T-helper 1 cell (primary cell): ENCODE results near the gene ACACB.

Experiments used
- DNase-seq, 5 donors: peaks; one replicate each; pipeline ENCODE4 v3.0.0-alpha.2; 2012 to 2020

ACACB gene

DNA sequence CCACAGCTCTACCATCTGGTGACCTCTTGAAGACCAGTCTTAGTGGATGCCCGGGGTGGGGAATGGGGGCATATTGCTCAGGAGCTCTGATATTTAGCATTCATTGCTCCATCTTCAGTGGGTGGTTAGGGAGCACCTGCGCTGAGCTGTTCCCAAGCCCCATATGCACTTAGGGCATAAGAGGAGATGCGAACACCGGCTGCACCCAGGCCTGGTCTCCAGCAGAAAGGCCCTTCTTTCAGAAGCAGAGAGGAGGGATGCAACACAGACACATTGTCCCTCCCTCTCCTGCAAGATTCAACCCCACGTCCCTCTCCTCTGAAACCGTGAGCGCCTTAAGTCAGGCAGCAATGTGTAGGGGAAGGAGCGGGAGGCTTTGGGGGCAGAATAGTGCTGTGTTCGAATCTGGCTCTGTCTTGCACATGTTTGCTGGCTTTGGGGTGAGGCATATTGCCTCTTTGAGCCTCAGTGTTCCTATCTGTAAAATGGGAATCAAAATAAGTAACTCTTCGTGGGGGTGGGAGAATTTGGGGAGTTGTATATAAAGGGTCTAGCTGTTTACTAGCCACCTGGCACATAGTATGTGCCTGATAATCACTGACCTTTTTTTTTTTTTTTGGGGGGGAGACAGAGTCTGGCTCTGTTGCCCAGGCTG, 105.0 kb downstream of the ACACB start:
- no peak for DNase-seq

DNA sequence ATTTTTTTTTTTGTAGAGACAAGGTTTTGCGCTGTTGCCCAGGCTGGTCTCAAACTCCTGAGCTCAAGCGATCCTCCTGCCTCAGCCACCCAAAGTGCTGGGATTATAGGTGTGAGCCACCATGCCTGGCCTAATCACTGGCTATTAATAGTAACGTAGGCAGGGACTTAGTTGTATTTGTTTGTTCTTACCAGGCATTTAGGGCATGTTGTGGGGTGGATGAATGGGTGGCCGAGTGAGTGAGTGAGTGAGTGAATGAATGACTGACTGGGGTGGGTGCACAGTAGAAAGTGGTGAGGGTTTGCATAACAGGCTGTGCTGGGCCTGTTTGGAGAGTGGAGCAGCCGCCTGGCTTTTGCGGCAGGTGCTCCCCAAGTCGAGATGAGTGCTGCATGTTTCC, 105.7 kb downstream of the ACACB start:
- DNase-seq, result no peak

DNA sequence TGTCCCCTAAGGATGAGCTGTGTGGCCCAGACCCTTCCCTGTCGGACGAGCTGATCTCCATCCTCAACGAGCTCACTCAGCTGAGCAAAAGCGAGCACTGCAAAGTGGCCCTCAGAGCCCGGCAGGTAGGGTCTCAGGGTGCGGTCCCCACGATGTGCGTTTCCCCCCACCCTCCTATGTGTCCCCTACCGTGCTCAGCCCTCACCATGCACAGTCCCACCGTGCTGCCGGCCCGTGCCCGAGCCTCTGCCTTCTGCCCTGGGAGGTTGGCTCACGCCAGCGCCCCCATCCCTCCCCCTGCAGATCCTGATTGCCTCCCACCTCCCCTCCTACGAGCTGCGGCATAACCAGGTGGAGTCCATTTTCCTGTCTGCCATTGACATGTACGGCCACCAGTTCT, 106.1 kb downstream of the ACACB start:
- no peak for DNase-seq

DNA sequence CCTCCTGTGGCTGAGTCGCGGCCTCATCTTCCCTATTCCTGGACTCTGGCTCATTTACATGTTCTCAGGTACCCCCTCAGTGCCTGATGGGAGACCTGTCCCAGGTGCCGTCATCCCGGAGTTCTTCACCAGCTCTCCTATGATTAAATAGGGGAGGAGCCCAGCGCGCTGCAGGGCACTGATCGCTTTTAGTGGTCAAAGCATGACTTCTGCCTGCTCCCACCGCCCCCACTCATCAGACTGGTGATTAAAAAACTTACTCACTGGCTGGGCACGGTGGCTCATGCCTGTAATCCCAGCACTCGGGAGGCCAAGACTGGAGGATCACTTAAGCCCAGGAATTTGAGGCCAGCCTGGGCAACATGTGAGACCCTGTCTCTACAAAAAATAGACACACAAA, 106.8 kb downstream of the ACACB start:
- DNase-seq, result no peak

DNA sequence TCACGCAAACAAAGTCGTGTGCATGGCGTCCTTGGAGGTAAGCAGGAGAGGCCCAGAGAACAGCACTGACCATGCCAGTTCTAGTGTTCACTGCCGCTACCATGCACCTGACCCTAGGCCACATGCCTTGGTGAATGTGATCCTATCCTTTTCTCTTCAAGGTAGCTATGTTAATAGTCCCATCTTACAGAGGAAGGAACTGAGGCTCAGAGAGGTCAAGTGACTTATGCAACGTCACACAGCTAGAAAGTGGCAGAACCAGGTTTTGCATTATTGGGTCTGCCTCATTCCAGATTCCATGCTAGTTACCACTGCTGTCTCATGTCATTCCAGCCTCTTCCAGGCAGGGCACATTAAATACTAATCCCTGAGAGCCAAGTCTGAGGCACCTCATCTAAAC, 107.5 kb downstream of the ACACB start:
- DNase-seq, result no peak

GRCh38 chr12:109228664-109229063, 112.3 kb downstream of the ACACB start:
- DNase-seq, result no peak

- no peak for DNase-seq
Measured at GRCh38 chr12:109230193-109230592, 113.8 kb downstream of the ACACB start.

DNA sequence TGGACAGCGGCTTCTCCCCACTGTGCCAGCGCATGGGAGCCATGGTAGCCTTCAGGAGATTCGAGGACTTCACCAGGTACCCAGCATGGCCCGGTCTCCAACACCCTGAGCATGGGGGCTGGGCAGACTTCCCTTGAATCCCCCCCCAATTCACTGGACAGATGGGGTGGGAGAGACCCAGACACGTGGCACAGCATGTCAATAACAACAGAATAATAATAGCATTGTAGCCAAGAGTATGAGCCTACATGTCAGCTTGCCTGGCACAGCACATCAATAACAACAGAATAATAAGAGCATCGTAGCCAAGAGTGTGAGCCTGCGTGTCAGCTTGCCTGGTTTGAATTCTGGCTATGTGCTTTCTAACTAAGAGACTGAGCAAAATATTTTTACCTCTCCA, 116.3 kb downstream of the ACACB start:
- DNase-seq, result no peak

DNA sequence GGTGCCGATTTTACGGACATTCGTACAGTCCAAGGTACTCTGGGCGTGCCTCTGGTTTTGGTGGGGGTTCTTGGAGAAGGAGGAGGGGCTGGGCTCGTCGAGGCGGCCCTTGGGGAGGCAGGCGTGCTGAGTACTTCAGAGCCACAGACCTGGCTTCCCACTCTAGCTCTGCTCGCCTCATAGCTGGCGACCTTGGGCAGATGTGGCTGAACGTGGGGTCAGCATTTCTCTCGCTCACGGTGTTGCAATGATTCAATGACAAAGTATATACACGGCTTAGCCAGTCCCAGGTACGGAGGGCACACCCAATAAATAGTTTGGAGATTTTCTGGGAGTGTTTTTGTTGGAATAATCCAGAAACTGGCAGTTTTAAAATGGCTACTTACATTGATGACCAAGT, 117.6 kb downstream of the ACACB start:
- DNase-seq, result no peak

DNA sequence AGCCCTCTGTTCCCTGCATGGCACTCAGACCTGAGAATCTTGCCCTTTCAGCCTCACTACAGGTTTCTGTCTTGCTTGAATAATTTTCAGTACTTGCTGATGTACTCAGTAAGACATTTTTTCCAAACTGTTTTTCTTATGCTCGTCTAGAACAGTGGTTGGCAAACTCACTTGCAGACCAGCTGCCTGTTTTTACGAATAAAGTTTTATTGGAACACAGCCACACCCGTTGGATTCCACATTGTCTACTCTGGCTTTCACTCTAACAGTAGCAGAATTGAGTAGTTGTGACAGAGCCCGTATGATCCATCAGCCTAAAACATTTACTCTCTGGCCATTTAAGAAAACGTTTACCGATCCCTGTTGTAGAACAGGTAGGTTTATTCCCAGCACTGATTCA, 119.9 kb downstream of the ACACB start:
- DNase-seq, result no peak

DNA sequence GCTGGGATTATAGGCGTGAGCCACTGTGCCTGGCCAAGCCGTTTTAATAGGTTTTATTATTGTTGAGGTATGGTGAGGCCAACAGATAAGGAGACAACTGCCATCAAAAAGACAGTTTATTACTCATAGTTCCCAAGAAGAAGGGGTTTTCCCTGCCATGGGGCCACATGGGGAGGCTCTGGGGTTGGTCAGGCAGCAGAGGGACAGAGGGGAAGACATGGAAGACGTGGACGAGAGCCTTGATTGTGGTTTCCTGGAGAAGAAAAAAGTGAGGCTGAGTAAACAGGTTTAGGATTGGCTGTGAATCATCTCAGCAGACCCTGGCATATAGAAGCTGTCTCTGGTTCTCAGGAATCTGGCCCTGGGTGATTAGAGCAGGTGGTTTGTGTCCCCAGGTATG, 122.8 kb downstream of the ACACB start:
- no peak for DNase-seq

- no peak for DNase-seq
Measured at GRCh38 chr12:109239691-109240090, 123.3 kb downstream of the ACACB start.

DNA sequence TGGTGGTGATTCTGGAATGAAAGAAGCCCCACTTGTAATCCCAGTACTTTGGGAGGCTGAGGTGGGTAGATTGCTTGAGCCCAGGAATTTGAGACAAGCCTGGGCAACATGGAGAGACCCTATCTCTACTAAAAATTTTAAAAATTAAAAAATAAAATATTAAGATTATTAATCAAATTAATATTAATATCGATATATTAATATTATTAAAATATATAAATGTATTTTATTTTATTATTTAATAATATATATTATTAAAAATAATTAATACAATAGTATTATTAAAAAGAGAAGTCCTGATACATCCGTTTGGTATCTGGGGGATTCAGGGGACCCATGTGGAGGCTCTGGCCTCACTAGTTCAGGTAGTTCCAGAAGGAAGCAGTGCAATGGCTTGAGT, 124.0 kb downstream of the ACACB start:
- no peak for DNase-seq

- no peak for DNase-seq
Measured at GRCh38 chr12:109241936-109242335, 125.5 kb downstream of the ACACB start.

GRCh38 chr12:109244073-109244472, 127.7 kb downstream of the ACACB start:
- no peak for DNase-seq

DNA sequence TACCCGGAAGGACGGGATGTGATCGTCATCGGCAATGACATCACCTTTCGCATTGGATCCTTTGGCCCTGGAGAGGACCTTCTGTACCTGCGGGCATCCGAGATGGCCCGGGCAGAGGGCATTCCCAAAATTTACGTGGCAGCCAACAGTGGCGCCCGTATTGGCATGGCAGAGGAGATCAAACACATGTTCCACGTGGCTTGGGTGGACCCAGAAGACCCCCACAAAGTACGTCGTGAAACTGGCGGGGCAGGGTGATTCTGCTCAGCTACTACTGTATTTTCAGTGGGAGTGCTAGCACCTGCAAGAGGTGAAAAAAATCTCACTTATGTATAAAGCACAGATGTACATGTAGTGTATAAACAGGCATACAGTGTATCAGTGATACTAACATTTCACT, 129.8 kb downstream of the ACACB start:
- no peak for DNase-seq

DNA sequence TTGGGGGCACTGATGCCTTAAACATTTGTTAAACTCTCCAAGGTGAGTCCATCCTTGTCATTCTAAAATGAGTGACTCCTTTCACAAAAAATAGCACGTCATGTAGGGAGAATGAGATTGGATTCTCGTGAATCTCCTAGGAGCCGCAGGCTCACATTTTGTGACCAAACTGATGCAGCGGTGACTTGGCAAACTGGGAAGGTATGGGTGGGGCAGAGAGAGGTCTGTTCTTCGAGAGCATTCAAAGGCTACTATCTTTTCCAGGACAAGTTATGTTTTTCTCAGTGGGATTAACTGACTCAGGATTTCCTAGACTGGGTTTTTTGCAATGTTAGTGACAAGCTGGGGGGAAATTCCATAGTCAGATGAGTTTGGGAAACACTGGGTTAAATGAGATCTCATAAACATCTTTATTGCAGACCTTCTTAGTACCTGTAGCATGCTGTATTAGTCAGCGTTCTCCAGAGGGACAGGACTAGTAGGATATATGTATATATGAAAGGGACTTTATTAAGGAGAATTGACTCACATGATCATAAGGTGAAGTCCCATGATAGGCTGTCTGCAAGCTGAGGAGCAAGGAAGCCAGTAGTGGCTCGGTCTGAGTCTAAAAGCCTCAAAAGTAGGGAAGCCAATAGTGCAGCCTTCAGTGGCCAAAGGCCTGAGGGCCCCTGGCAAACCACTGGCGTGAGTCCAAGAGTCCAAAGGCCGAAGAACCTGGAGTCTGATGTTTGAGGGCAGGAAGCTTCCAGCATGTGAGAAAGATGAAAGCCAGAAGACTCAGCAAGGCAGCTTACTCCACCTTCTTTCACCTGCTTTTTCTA, 131.7 kb downstream of the ACACB start:
- DNase-seq, result no peak

DNA sequence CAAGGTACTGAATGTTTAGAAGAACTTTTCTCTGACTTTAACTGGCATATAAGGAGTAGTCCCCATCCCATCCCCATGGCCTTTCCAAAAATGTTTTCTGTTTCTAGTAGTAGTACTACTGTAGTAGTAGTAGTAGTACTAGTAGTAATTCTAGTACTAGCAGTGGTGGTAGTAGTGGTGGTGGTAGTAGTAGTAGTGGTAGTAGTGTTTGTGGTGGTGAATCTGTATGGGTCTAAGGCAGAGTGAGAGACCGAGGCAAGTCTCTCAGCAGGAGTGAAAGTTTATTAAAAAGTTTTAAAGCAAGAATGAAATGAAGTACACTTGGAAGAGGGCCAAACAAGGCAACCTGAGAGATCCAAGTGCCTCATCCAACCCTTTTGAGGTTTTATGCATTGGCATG, 134.1 kb downstream of the ACACB start:
- no peak for DNase-seq

DNA sequence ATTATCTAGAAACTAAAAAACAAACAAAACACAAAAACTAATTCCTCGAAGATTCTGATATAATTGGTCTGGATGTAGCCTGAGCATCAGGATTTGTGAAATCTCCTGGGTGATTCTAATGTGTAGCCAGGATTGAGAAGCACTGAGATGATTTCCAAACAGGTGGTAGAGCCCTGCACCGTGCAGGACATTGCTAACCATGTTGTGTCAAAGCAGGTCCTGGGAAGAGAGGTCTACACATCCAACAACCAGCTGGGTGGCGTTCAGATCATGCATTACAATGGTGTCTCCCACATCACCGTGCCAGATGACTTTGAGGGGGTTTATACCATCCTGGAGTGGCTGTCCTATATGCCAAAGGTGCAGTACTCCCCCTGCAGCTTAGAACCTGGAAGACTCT, 136.4 kb downstream of the ACACB start:
- DNase-seq, result no peak

DNA sequence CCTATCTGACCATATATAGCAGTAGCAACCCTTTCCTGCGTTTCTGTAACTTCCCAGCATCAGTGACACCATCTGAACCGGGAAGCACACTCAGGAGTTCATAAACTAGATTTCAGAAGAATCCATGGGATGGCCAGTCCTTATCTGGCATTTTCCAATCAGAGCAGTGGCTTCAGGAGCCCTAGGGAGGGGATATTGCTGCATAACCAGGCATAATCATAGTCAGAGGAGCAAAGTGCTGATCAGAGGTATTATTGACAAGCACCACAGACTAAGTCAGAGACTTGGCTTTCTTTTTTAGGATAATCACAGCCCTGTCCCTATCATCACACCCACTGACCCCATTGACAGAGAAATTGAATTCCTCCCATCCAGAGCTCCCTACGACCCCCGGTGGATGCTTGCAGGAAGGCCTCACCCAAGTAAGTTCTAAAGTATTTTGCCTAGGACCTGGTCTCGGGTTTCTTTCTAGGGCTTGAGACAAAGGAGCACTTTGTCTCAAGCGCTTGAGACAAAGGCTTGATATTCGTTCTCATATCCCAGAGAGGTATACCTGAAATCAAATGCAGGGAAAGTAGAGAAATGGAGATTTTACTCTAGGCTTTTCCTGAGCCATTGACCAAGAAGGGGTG, 137.6 kb downstream of the ACACB start:
- DNase-seq, result no peak

GRCh38 chr12:109255377-109255776, 139.0 kb downstream of the ACACB start:
- no peak for DNase-seq

- DNase-seq, result no peak
Measured at GRCh38 chr12:109256011-109256410, 139.6 kb downstream of the ACACB start.

DNA sequence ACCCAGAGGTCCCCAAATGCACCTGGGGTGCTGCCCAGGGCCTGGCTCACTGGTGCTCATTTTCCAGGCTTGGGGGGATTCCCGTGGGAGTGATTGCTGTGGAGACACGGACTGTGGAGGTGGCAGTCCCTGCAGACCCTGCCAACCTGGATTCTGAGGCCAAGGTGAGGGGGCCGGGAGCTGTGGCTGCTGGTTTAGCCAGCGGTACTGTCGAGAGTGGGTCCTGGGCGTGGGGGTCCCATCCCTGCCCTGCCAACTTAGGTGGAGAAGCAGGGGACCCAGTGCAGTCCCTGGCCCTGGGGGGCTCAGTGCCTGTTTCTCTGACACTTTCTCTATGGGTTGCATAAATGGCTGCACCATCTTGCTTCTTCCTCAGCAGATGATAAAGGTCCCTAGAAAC, 141.8 kb downstream of the ACACB start:
- no peak for DNase-seq
